Measurements from ENCODE around the gene POLE4.

Gene POLE4

GRCh38 chr2:74958274-74959105 lies at the start of gene POLE4:
Gene POLE4, plus strand, starts transcription at chr2:74958643. Its CDS starts 37 bp downstream, at chr2:74958680.
- peak within 1 kb of the TSS; percentile 72 for H3K4me3 ChIP-seq (ENCODE audit: low read depth, low read length)
- TF ChIP-seq, protein P1, sequence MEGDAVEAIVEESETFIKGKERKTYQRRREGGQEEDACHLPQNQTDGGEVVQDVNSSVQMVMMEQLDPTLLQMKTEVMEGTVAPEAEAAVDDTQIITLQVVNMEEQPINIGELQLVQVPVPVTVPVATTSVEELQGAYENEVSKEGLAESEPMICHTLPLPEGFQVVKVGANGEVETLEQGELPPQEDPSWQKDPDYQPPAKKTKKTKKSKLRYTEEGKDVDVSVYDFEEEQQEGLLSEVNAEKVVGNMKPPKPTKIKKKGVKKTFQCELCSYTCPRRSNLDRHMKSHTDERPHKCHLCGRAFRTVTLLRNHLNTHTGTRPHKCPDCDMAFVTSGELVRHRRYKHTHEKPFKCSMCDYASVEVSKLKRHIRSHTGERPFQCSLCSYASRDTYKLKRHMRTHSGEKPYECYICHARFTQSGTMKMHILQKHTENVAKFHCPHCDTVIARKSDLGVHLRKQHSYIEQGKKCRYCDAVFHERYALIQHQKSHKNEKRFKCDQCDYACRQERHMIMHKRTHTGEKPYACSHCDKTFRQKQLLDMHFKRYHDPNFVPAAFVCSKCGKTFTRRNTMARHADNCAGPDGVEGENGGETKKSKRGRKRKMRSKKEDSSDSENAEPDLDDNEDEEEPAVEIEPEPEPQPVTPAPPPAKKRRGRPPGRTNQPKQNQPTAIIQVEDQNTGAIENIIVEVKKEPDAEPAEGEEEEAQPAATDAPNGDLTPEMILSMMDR (IDR thresholded peaks at IDR 0.05; ENCODE audit: low read depth, low read length, missing control alignments), result no peak
- DNase-seq (ENCODE audit: low read depth), result peak; percentile 67

- no peak for DNase-seq (ENCODE audit: low read depth)
- TF ChIP-seq, protein P1 (IDR thresholded peaks at IDR 0.05; ENCODE audit: low read depth, low read length, missing control alignments), result no peak
- H3K4me3 ChIP-seq (ENCODE audit: low read depth, low read length), result no peak overlapping the region
Measured at GRCh38 chr2:74908748-74909444, 49.5 kb upstream of the POLE4 start.

GRCh38 chr2:74910245-74910644 lies 48.2 kb upstream of the POLE4 start:
- no peak overlapping the region for H3K4me3 ChIP-seq (ENCODE audit: low read depth, low read length)
- TF ChIP-seq, protein P1 (IDR thresholded peaks at IDR 0.05; ENCODE audit: low read depth, low read length, missing control alignments), result no peak
- DNase-seq (ENCODE audit: low read depth), result no peak

DNA sequence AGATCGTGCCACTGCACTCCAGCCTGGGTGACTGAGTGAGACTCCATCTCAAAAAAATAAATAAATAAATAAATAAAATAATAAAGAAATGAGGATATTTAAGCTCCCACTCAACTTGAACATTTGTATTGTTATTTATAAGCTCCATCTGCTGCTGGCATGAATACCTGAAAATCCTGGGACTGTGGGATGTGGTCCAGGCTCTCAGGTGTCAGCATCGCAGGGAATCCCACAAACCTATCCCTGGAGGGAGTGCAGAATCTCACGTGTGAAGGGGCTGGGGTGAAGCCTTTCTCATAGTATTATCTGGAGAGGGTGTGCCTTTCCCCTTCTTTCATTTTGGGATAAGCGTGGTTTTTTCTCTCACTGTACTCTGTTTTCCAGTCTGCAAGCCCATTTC lies 47.4 kb upstream of the POLE4 start:
- H3K4me3 ChIP-seq (ENCODE audit: low read depth, low read length), result no peak overlapping the region
- DNase-seq (ENCODE audit: low read depth), result no peak
- TF ChIP-seq, protein P1 (IDR thresholded peaks at IDR 0.05; ENCODE audit: low read depth, low read length, missing control alignments), result no peak

- DNase-seq (ENCODE audit: low read depth), result no peak
- TF ChIP-seq, protein P1 (IDR thresholded peaks at IDR 0.05; ENCODE audit: low read depth, low read length, missing control alignments), result no peak
- no peak overlapping the region for H3K4me3 ChIP-seq (ENCODE audit: low read depth, low read length)
Measured at GRCh38 chr2:74915743-74916142, 42.7 kb upstream of the POLE4 start.

- TF ChIP-seq, protein P1 (IDR thresholded peaks at IDR 0.05; ENCODE audit: low read depth, low read length, missing control alignments), result no peak
- H3K4me3 ChIP-seq (ENCODE audit: low read depth, low read length), result no peak overlapping the region
- no peak for DNase-seq (ENCODE audit: low read depth)
Measured at GRCh38 chr2:74916394-74916793, 42.0 kb upstream of the POLE4 start.

Data from GM12864 (cell line).